Measurements from ENCODE around the gene CDC14A. TPM values are rescaled to one million over a fixed set of nuclear protein-coding genes. Genes with fewer than 3 reads are reported as not detected.
"Not testable (repeated sequence)": the region's sequence is repeated elsewhere in the genome, so short reads cannot be mapped to it uniquely, and the experiment has no call there.

CDC14A gene
- total RNA-seq, 1 donor from 2014 or later = 13.6 TPM

- no peak for DNase-seq
Observed at GRCh38 chr1:100363831-100364230, 11.5 kb downstream of the CDC14A start.

GRCh38 chr1:100364697-100365096 is 12.4 kb downstream of the CDC14A start:
- no peak for DNase-seq

GRCh38 chr1:100366209-100366525 is 13.9 kb downstream of the CDC14A start:
- no peak for DNase-seq

- DNase-seq = not testable (repeated sequence)
Observed at GRCh38 chr1:100369339-100369738, 17.0 kb downstream of the CDC14A start.

- DNase-seq = not testable (repeated sequence)
Observed at GRCh38 chr1:100373953-100374352, 21.6 kb downstream of the CDC14A start.

- not testable (repeated sequence) for DNase-seq
Observed at GRCh38 chr1:100376890-100377289, 24.6 kb downstream of the CDC14A start.

- DNase-seq = no peak
Observed at GRCh38 chr1:100377590-100378361, 25.5 kb downstream of the CDC14A start.

- DNase-seq = no peak
Observed at GRCh38 chr1:100378956-100379355, 26.6 kb downstream of the CDC14A start.

- DNase-seq = no peak
Observed at GRCh38 chr1:100380635-100381034, 28.3 kb downstream of the CDC14A start.

GRCh38 chr1:100382657-100383056 is 30.4 kb downstream of the CDC14A start:
- no peak for DNase-seq

- no peak for DNase-seq
Observed at GRCh38 chr1:100383743-100384405, 31.6 kb downstream of the CDC14A start.

GRCh38 chr1:100387209-100387608 is 34.9 kb downstream of the CDC14A start:
- peak; percentile 6 for DNase-seq

GRCh38 chr1:100387657-100388350 is 35.5 kb downstream of the CDC14A start:
- DNase-seq = no peak

- DNase-seq = no peak
Observed at GRCh38 chr1:100390531-100390930, 38.2 kb downstream of the CDC14A start.

GRCh38 chr1:100391675-100392074 is 39.4 kb downstream of the CDC14A start:
- DNase-seq = no peak

- no peak for DNase-seq
Observed at GRCh38 chr1:100392756-100393155, 40.5 kb downstream of the CDC14A start.

- DNase-seq = no peak
Observed at GRCh38 chr1:100394285-100394684, 42.0 kb downstream of the CDC14A start.

- DNase-seq = no peak
Observed at GRCh38 chr1:100395913-100396312, 43.6 kb downstream of the CDC14A start.

GRCh38 chr1:100396651-100397050 is 44.3 kb downstream of the CDC14A start:
- no peak for DNase-seq

GRCh38 chr1:100397681-100398080 is 45.4 kb downstream of the CDC14A start:
- no peak for DNase-seq

GRCh38 chr1:100398648-100399047 is 46.3 kb downstream of the CDC14A start:
- no peak for DNase-seq

- DNase-seq = no peak
Observed at GRCh38 chr1:100400404-100400803, 48.1 kb downstream of the CDC14A start.

GRCh38 chr1:100404821-100405220 is 52.5 kb downstream of the CDC14A start:
- DNase-seq = no peak
